Neuronal stem cell (in vitro differentiated cells): ENCODE data around the gene NOC2L.

Experiments used
- DNase-seq: peaks from one replicate; pipeline ENCODE4 v3.0.0-alpha.2; 2013; ENCODE audit warnings: low spot score
- H2AFZ ChIP-seq: one replicate; pipeline ENCODE4 v1.6.1; 2013; ENCODE audit warnings: mild to moderate bottlenecking, low read length, inconsistent platforms
- H2AK5ac ChIP-seq: 2 replicates; pipeline ENCODE4 v1.6.1; 2013; ENCODE audit warnings: low read depth, mild to moderate bottlenecking, inconsistent platforms, low read length, moderate library complexity, mixed read lengths
- H2BK120ac ChIP-seq: 2 replicates; pipeline ENCODE4 v1.6.1; 2013; ENCODE audit warnings: low read depth, mild to moderate bottlenecking, inconsistent platforms, low read length, moderate library complexity, mixed read lengths
- H2BK12ac ChIP-seq: one replicate; pipeline ENCODE4 v1.6.1; 2013; ENCODE audit warnings: low read length, inconsistent platforms
- H2BK15ac ChIP-seq: 2 replicates; pipeline ENCODE4 v1.6.1; 2013; ENCODE audit warnings: mild to moderate bottlenecking, low read length, inconsistent platforms, mixed read lengths
- H2BK5ac ChIP-seq: one replicate; pipeline ENCODE4 v1.6.1; 2013; ENCODE audit warnings: inconsistent platforms, mild to moderate bottlenecking, low read length, moderate library complexity
- H3K14ac ChIP-seq: one replicate; pipeline ENCODE4 v1.6.1; 2013; ENCODE audit warnings: low read length, inconsistent platforms
- H3K18ac ChIP-seq: 2 replicates; pipeline ENCODE4 v1.6.1; 2013; ENCODE audit warnings: low read length, inconsistent platforms
- H3K23ac ChIP-seq: 2 replicates; pipeline ENCODE4 v1.6.1; 2013; ENCODE audit warnings: low read depth, mild to moderate bottlenecking, mixed read lengths, low read length, inconsistent platforms; ENCODE audit not compliant: poor library complexity
- H3K27ac ChIP-seq: replicated peaks from 3 replicates; pipeline ENCODE4 v1.5.1; 2013; ENCODE audit warnings: low read length, inconsistent platforms
- H3K27me3 ChIP-seq, 3 experiments: 2 replicates each; pipeline ENCODE4 v1.6.1; 2013; ENCODE audit warnings: low read length in 3 of 3, mild to moderate bottlenecking in 2 of 3, inconsistent platforms in 1 of 3, low read depth in 1 of 3, mixed read lengths in 1 of 3, moderate library complexity in 1 of 3; ENCODE audit not compliant: control insufficient read depth in 3 of 3, insufficient read depth in 3 of 3
- H3K36me3 ChIP-seq, 2 donors: replicated peaks in 1 of 2; 2 replicates each; pipeline ENCODE4 v1.6.1; 2013; ENCODE audit warnings: low read length in 2 of 2; ENCODE audit not compliant: control insufficient read depth in 2 of 2, insufficient read depth in 2 of 2
- H3K4ac ChIP-seq: 2 replicates; pipeline ENCODE4 v1.6.1; 2013; ENCODE audit warnings: inconsistent platforms, mild to moderate bottlenecking, low read length, moderate library complexity
- H3K4me1 ChIP-seq, 2 donors: 1 replicate in 1 of 2; 2 replicates in 1 of 2; pipeline ENCODE4 v1.6.1; 2013; ENCODE audit warnings: low read length in 2 of 2, low read depth in 1 of 2; ENCODE audit not compliant: control insufficient read depth in 2 of 2, insufficient read depth in 1 of 2
- H3K4me2 ChIP-seq: one replicate; pipeline ENCODE4 v1.6.1; 2013; ENCODE audit warnings: mild to moderate bottlenecking, low read length, inconsistent platforms; ENCODE audit not compliant: insufficient read depth, poor library complexity, severe bottlenecking
- H3K4me3 ChIP-seq, 2 donors: 2 replicates each; pipeline ENCODE4 v1.5.1; 2013; ENCODE audit warnings: low read length in 2 of 2, mild to moderate bottlenecking in 2 of 2, inconsistent platforms in 1 of 2, moderate library complexity in 1 of 2
- H3K79me1 ChIP-seq: one replicate; pipeline ENCODE4 v1.6.1; 2013; ENCODE audit warnings: low read depth, mild to moderate bottlenecking, inconsistent platforms, low read length, moderate library complexity
- H3K9ac ChIP-seq: one replicate; pipeline ENCODE4 v1.6.1; 2013; ENCODE audit warnings: mild to moderate bottlenecking, low read depth, low read length, inconsistent platforms; ENCODE audit not compliant: poor library complexity
- H3K9me3 ChIP-seq, 2 donors: replicated peaks in 1 of 2; 2 replicates each; pipeline versions ENCODE3 to v1.6.1; 2013; ENCODE audit warnings: low read length in 2 of 2, mild to moderate bottlenecking in 2 of 2, inconsistent platforms in 1 of 2, low read depth in 1 of 2, mixed read lengths in 1 of 2, moderate library complexity in 1 of 2; ENCODE audit not compliant: control insufficient read depth in 2 of 2, insufficient read depth in 1 of 2
- H4K8ac ChIP-seq: one replicate; pipeline ENCODE4 v1.6.1; 2013; ENCODE audit warnings: low read depth, mild to moderate bottlenecking, inconsistent platforms, low read length, moderate library complexity
- H4K91ac ChIP-seq: one replicate; pipeline ENCODE4 v1.6.1; 2013; ENCODE audit warnings: low read length, low read depth, mild to moderate bottlenecking, inconsistent platforms; ENCODE audit not compliant: poor library complexity
- WGBS, 2 donors: extraction: QIAGEN DNeasy Blood & Tissue Kit; methylation state at CpG; one replicate each; pipeline ENCODE4 v1.1.7; 2013; ENCODE audit warnings: missing lambda C conversion rate in 2 of 2, mixed read lengths in 1 of 2; ENCODE audit not compliant: insufficient read length in 2 of 2, insufficient replicate concordance in 1 of 2; ENCODE audit errors: extremely low coverage in 2 of 2; 5-methylcytosine and 5-hydroxymethylcytosine counted together

Gene NOC2L

GRCh38 chr1:927748-928147 is 31.3 kb downstream of the NOC2L start:
- Histone ChIP-seq H2BK5ac (no peak overlapping the region), H4K8ac (no peak overlapping the region), H3K4me3 (no peak overlapping the region), H3K18ac (peak overlapping the region; percentile 64), H3K4ac (peak overlapping the region; percentile 89), H3K9me3 (peaks cover 0 to 2% of the 10 kb centered on the region in 2 donors), H2AFZ (no peak overlapping the region), H2BK15ac (no peak overlapping the region), H2BK120ac (no peak overlapping the region), H3K4me1 (peaks cover 8 to 20% of the 10 kb centered on the region in 2 donors), H3K79me1 (no peaks in the 10 kb centered on the region), H3K36me3 (no peaks in the 10 kb centered on the region), H3K27me3 (peaks cover 53 to 96% (median 95%) of the 10 kb centered on the region in 3 experiments), H4K91ac (no peak overlapping the region), H3K9ac (no peak overlapping the region), H3K4me2 (no peak overlapping the region), H2BK12ac (peak overlapping the region; percentile 90), H2AK5ac (no peak overlapping the region), H3K27ac (no peak overlapping the region), H3K14ac (peak overlapping the region; percentile 82), H3K23ac (peak overlapping the region; percentile 31)
- no peak for DNase-seq
- WGBS, 2 donors: no CpG with 5 or more reads among the region's 10 CpGs

GRCh38 chr1:927234-927633 is 31.8 kb downstream of the NOC2L start:
- Histone ChIP-seq H3K18ac (peak overlapping the region; percentile 64), H2AFZ (no peak overlapping the region), H3K27ac (no peak overlapping the region), H3K9me3 (peaks cover 0 to 2% of the 10 kb centered on the region in 2 donors), H2AK5ac (peak overlapping the region; percentile 60), H2BK5ac (no peak overlapping the region), H4K91ac (no peak overlapping the region), H2BK15ac (no peak overlapping the region), H3K14ac (peak overlapping the region; percentile 82), H2BK120ac (no peak overlapping the region), H3K36me3 (no peaks in the 10 kb centered on the region), H3K27me3 (peaks cover 55 to 96% (median 95%) of the 10 kb centered on the region in 3 experiments), H3K4me2 (no peak overlapping the region), H2BK12ac (no peak overlapping the region), H3K79me1 (no peaks in the 10 kb centered on the region), H3K23ac (peak overlapping the region; percentile 52), H3K4me1 (peaks cover 8 to 22% of the 10 kb centered on the region in 2 donors), H3K4ac (no peak overlapping the region), H4K8ac (no peak overlapping the region), H3K4me3 (no peak overlapping the region), H3K9ac (no peak overlapping the region)
- no peak for DNase-seq
- no CpG with 5 or more reads among the region's 9 CpGs for WGBS, 2 donors

- peak overlapping the region; percentile 87 for H2BK15ac ChIP-seq
- H3K18ac ChIP-seq: peak overlapping the region; percentile 90
- H3K36me3 ChIP-seq: peaks cover 0 to 2% of the 10 kb centered on the region in 2 donors
- H3K9me3 ChIP-seq: peaks cover 0 to 4% of the 10 kb centered on the region in 2 donors
- peaks cover 14 to 29% of the 10 kb centered on the region in 2 donors for H3K4me1 ChIP-seq
- no CpG with 5 or more reads among the region's 65 CpGs for WGBS, 2 donors
- peak overlapping the region; percentile 72 for H4K91ac ChIP-seq
- no peak overlapping the region for H3K4ac ChIP-seq
- H2AK5ac ChIP-seq: peak overlapping the region; percentile 60
- H2BK120ac ChIP-seq: peak overlapping the region; percentile 74
- DNase-seq: no peak
- peak overlapping the region; percentile 44 for H2BK5ac ChIP-seq
- no peak overlapping the region for H4K8ac ChIP-seq
- no peaks in the 10 kb centered on the region for H3K79me1 ChIP-seq
- H3K23ac ChIP-seq: peak overlapping the region; percentile 52
- H3K27ac ChIP-seq: no peak overlapping the region
- H3K9ac ChIP-seq: no peak overlapping the region
- no peak overlapping the region for H3K4me3 ChIP-seq
- H2BK12ac ChIP-seq: no peak overlapping the region
- peaks cover 54 to 93% (median 92%) of the 10 kb centered on the region in 3 experiments for H3K27me3 ChIP-seq
- peak overlapping the region; percentile 95 for H2AFZ ChIP-seq
- H3K14ac ChIP-seq: peak overlapping the region; percentile 56
- peak overlapping the region; percentile 86 for H3K4me2 ChIP-seq
These were observed 33.3 kb downstream of the NOC2L start for GRCh38 chr1:925561-926421.
